GM21526 (cell line): ENCODE measurements around the gene C16orf92.
"Not testable (repeated sequence)": the region's sequence is repeated elsewhere in the genome, so short reads cannot be mapped to it uniquely, and the experiment has no call there.

Source experiments
- ATAC-seq: cut with Tn5 transposase; IDR thresholded peaks from one replicate; pipeline ENCODE4 v1.9.1; 2021; ENCODE audit warnings: moderate library complexity; ENCODE audit not compliant: unreplicated experiment, low FRiP score

The C16orf92 gene

DNA sequence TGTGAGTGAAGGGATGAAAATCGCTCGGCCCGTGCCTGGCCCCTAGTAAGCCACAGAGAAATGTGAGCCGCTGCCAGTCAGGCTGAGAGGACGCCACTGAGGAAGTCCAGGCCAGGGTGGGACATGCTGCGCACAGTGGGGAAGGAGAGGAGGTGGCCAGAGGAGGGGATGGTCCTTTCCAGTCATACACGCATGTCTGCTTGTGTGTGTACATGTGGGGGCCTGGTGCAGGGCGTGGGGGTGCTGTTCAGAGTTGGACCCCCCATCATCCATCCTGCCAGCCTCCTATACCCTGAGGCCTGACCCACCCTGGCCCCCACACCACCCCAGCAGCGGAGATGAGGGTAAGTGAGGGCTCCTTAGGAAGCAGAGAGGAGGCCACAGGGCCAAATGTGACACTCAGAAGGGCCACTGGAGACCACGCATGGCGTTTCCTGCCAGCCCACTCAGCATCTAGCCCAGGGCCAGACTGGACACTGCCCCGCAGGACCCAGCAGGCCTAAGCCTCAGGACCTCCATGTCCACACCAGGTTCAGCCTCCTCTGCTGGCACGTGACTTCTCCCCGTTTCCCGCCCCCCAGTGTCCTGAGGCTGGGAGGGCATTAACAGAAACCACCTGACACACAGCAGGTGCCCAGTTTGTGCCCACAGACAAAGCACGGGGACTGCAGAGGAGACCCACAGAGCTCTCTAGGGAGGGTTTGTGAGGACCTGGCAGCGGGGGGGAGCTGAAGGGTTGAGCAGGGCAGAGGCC is 19.2 kb upstream of the C16orf92 start:
- no peak for ATAC-seq

DNA sequence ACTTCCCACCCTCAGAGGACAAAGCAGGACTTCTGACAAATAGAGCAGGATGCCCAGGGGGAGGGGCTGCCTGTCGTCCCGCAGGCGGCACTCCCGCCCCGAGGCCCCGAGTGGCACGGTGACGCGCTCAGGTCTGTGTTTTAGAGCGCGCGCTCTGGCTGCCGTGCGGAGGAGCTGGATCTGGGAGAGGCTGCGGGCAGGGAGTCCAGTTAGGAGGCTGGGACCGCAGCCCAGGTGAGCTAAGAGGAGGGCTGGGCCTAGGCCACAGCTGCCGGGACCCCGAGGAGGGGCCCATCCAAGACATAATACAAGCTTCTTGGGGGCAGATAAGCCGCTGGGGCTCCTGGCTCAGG is 18.6 kb upstream of the C16orf92 start:
- no peak for ATAC-seq

DNA sequence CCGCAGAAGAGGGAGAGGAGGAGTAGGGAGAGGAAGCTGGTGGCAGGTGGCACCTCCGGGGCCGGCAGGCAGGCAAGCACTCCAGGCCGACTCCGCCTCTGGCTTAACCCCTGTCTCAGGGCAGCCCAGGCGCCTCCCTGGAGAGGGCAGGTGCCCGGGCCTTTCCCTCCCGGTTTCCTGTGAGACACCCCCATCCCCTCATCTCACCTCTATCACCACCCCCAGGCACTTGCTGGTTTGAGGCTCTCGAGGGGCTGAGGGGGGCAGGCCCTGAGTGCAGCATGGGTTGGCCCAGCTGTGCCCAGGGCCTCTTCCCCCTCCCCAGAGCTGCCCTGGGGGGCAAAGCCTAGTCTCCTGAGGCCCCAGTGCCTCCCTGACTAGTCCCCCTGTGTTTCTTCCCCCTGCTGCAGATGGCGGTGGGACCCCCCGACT is 18.2 kb upstream of the C16orf92 start:
- ATAC-seq, result no peak

DNA sequence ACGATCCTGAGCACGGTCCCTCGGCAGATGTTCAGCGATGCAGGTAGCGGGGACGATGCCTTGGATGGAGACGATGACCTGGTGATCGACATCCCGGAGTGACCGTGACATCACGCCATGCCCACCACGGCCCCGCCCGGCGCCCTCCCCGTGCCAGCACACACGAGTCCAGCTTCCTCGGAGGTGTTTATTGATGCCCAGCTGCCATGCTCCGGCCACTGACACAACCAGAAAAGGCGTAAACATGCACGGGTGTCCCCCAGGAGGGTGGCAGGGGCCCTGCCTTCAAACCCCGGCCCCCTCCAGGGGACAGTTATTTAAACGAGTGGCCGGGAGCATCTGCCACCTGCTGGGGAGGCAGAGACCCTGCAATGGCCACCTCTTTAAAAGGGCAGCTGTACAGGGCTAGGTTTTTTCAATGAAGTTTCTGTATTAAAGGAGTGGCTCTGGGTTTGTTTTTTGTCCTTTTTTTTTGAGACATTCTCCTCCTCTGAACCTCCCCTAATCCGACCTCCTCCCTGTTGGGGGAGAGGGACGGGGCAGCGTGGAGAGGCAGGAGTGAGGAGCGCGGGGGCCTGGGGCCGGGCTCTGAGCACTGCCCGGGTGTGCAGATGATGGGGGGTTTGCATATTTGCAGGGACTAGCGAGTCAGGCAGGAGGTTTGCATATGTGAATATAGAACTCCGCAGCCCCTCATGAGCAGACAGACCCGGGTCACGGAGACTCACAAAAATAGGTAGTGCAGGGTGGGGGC is 17.5 kb upstream of the C16orf92 start:
- ATAC-seq, result no peak

DNA sequence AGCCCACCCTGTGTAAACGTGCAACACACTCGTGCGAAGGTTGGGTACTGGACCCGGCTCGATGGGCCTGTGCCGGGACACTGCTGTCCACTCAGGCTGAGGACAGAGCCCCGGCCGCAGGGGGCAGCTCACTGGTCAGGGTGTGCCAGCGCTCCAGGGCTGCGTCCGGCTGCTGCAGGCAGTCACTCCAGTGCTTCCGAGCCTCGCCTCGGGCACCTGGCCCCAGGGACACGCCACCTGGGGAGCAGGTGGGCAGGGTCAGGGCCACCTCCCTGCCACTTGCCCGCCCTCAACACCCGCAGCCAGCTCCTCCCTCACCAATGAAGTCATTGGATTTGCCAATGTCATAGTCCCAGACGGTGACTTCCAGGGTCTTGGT is 16.9 kb upstream of the C16orf92 start:
- ATAC-seq, result no peak

DNA sequence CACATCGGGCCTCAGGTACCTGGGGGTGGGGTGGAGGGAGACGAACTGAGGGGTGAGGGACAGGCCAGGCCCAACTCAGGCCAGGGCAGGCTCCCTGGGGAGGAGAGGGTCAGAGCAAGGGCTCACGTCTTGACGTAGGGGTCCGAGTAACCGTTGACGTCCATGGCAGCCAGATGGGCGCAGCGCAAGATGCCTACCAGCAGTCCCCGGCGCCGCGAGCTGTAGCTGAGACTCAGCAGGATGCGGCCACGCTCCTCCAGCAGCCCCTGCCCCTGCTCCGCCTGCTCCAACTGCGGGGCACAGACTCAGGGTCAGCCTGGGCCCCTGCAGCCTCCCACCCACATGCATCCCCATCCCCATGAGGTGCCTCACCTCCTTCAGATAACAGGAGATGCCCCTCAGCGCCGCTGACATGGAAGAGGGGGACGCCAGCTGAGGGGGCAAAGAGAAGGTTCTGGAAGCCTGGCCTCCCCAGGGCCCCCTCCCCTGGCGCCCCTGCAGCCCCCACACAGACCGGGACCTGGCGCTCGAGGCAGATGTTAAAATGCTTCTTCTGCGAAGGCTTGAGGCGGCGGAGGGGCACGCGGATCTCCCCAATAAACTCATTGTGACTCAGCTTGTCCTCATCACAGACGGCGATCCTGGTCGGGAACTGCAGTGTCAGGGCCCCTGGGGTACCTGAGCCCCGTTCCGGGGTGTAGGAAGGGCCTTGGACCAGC is 16.2 kb upstream of the C16orf92 start:
- no peak for ATAC-seq

DNA sequence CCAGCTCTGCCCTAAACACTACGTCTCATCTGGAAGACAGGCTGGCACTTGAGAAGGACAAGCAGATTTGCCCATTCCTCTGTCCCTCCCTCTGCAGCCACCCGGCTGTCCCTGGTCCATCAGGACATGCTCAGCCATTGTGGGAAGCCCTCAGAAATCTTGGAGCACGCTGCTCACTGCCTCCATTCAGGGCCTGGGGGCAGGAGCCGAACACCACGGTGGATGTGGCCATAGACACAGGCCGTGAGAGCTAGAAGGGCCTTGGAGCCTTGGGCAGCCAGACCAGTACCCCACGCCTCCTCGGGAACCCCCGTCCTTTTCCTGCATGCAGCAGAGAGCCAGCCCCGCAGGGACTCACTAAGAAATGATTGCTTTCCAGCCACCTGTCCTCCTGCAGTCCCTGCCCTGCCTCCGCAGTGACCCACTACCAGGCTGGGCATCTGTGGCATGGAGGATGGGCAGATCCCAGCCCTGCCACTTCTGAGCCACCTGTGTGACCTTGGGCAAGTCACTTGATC is 15.6 kb upstream of the C16orf92 start:
- no peak for ATAC-seq

DNA sequence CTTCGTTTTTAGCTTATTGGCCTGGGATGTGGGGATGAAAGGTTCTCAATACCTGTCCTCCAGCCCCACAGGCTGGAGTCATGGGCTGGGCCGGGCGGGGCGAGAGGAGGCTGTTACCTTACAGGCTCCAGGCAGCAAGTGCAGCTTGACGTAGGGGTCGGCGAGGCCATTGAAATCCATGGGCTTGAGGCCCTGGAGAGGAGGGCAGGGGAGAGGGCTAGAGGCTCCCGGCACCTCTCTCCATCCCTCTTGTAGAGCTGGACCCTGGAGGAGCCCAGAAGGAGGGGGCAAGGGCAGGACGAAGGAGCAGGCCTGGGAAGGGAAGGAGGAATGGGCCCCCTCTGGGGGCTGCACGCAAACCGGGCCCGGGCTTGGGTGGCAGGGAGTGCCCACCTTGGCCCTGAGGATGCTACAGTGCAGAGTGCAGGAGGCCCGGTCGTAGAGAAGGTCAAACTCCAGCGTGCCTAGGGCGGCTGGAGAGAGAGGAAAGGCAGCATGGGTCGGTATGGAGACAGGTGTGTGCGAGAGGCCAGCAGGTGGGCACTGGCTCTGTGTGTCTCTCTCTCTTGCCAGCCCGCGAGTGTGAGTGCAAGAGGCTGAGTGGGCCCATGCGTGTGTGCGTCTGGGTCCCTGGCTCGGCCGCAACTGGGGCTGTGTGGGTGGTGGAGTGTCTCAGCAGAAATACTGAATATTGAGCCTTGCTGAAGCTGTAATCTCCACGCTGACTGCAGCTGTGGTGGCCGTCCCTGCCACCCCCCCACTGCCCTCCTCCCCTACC is 13.7 kb upstream of the C16orf92 start:
- no peak for ATAC-seq

DNA sequence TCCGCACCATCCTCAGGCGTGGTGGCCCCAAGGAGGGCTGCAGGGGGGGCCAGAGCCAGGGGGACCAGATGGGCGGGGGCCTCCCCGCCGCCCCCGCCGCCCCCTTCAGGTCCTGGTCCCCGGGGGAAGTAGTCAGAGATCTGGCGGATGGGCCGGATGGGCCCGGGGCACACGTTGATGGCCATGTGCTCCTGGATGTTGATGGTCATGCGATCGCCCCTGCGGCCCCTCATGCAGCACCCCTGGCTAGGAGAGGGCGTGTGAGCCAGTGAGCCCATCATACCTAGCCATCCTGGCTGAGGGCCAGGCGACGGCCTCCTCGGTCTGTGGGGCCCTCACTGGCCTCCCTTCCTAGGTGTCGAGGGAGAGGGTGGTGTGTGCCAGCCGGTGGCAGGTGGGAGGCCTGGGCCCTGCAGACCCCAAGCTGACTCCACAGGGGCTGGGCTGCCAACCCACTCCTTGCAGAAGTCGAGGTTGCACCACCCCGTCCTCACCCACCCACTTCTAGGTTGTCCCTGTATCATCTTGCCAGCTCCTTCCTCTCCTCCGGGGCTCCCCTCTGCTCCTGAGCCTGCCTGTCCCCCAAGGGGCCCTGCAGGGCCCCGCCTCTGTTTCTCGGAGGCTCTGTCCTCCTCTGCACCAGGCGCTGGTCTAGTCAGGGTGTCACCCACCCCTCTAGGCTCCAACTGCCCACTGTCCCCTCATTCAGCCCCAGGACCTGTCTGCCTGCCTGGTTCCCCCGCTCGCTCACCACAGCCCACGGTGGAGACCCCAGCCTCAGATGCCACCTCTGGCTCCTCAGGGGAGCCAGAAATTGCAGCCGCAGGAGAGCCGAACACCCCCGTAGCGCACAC is 12.8 kb upstream of the C16orf92 start:
- no peak for ATAC-seq

DNA sequence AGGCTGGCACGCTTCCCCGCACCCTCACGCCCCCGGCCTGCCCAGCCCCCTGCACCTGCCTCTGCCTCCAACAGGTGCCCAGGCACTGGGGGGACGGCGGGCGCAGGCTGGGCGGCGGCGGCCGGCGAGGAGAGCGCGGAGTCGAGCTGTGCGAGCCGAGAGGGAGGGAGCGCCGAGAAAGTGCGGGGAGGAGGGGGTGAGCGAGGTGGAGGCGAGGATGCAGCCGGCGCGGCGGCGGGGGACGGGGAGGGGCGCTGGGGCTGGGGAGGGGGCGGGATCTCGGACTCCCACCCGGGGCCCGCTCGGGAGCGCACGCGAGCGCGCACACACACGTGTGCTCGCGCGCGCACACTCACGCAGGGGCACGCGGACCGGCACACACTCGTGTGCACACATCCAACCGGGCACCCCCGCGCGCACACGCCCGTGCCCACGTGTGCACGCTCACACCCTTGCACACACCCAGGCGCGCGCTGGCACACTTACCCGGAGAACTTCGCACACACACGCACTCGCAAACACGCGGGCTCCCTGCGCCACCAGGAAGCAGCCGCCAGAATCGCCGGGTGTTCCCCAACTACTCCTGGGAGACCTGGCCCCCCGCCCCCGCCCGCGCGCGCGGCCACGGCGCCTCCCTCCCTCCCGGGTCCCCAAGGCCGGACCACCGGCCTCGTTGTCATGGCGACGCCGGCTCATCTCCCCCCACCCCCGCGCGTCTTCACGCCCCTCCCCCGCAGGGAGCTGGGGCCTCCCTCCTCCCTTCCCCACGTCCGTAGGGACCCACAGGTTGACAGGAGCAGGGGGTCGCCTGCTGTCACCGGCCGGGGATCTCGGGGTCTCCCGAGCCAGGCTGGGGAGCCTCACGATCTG is 11.9 kb upstream of the C16orf92 start, which contains the start of gene DOC2A:
Gene DOC2A, minus strand, starts transcription at position 184 of the 870 bp plus-strand sequence. CDS start 805 bp downstream, outside the sequence.
- no peak for ATAC-seq

DNA sequence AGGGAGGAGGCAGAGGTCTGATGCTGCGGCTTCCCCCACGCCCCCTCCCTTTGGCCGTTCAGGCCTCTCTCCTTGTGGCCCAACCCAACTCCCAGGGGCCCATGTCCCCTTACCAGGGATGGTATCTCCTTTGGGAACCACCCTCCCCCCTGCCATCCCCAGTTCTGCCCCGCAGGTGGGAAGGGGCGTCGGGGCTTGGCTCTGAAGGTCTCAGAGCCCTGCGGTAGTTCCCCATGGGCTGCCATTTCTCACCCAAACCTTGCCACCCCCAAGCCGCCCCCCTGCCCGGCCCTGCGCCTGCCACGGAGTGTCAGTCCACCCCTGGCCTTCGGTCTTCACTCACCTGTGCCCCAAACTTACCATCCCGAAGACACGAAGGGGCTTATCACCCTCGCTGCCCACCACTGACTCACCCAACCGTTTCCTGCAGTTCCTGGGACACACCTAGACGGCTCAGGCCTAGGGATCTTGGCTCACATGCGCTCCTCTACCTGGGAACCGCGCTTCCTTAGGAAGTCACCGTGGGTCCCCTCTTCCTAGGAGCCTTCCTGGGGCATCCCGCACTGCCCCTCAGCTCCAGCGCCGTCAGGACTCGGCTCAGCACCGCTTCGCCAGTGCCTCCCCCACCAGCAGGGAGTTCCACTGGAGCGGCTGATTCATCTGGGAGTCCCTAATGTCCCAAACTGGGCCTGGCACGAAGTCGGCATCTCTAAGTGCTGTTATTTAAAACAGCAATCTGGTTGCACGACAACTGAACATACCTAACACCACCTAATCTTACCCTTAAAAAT is 11.1 kb upstream of the C16orf92 start:
- no peak for ATAC-seq

DNA sequence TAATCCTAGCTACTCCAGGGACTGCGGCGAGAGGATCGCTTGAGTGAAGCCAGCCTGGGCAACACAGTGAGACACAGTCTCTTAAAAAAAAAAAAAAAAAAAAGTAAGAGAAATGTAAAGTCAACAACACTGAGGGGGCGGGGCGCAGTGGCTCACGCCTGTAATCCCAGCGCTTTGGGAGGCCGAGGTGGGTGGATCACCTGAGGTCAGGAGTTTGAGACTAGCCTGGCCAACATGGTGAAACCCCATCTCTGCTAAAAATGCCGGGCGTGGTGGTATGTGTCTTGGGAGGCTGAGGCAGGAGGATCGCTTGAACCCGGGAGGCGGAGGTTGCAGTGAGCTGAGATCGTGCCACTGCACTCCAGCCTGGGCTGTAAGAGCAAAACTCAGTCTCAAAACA is 10.4 kb upstream of the C16orf92 start:
- ATAC-seq, result not testable (repeated sequence)

DNA sequence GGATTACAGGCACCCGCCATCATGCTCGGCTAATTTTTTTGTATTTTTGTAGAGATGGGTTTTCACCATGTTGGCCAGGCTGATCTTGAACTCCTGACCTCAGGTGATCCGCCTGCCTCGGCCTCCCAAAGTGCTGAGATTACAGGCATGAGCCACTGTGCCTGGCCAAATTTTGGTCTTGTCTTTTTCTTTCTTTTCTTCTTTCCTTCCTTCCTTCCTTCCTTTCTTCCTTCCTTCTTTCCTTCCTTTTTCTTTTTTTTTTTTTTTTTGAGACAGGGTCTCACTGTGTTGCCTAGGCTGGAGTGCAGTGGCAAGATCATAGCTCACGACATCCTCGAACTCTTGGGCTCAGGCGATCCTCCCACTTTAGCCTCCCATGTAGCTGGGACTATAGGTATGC is 7.5 kb upstream of the C16orf92 start:
- ATAC-seq, result not testable (repeated sequence)

DNA sequence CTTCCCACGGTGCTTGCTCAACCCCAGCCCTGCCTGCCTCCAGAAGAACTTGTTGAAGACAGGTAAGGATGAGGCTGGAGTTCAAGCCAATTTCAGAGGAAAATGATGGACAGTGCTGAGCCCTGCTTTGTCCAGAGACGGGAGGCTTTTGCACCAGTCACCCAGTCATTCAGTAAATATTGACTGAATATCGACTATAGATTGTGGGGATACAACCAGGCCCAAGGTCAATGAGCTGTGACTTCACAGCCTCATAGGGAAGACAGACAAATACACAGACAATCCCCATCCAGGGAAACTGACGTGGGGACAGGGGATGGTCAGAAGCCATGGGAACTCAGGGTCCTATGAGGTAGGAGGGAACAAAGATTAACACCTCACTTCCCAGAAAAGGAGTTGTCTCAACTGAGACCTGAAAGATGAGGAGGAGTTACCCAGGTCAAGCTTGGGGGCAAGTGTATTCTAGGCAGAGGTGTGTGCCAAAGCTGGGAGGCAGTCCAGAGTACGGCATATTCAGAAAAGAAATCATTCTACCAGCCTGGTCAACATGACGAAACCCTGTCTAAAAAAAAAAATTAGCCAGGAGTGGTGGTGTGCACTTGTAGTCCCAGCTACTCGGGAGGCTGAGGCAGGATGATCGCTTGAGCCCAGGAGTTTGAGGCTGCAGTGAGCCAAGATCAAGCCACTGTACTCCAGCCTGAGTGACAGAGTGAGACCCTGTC is 6.3 kb upstream of the C16orf92 start:
- ATAC-seq, result no peak

DNA sequence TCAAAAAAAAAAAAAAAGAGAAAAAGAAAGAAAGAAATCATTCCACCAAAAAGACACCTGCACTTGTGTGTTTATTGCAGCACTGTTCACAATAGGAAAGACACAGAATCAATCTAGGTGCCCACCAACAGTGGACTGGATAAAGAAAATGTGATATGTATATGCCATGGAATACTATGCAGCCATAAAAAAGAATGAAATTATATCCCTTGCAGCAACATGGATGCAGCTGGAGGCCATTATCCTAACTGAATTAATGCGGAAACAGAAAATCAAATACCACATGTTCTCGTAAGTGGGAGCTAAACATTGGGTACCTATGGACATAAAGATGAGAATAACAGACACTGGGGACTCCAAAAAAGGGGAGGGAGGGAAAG is 5.7 kb upstream of the C16orf92 start:
- ATAC-seq, result no peak

DNA sequence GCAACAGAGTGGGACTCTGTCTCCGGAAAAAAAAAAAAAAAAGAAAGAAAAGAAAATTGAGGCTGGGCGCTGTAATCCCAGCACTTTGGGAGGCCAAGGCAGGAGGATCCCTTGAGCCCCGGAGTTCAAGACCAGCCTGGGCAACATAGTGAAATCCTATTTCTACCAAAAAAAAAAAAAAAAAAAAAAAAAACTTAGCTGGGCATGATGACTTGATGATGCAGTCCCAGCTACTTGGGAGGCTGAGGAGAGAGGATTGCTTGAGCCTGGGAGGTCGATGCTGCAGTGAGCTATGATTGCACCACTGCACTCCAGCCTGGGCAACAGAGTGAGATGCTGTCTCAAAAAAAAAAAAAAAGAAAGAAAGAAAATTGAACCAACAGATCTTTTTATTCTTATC is 5.1 kb upstream of the C16orf92 start:
- ATAC-seq, result not testable (repeated sequence)

DNA sequence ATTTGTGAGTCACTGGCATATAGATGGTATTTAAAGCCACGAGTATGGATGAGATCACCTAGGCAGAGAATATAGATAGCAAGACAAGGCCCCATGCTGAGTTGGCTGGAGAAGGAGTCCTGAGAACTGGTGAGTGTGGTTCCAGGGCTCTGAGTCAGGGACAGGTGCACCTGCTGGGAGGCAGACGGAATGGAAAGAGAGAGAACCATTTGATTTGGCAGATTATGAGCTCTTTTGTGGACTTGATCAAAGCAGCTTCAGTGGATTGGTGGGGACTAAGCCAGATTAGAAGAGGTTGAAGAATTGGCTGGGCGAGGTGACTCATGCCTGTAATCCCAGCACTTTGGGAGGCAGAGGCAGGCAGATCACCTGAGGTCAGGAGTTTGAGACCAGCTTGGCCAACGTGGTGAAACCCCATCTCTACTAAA is 4.3 kb upstream of the C16orf92 start:
- no peak for ATAC-seq
